Esophagus muscularis mucosa (tissue), 4 donors: ENCODE measurements around the gene INPP5A. TPM values are rescaled to one million over a fixed set of nuclear protein-coding genes. Genes with fewer than 3 reads are reported as not detected.

Experiments used
- DNase-seq: peaks from one replicate; pipeline ENCODE4 v3.0.0-alpha.2; 2017; ENCODE audit errors: extremely low spot score
- H3K27ac ChIP-seq, 4 donors: fragments of 200-600 bp; sonication (generic); replicated peaks in 1 of 4; 1 replicate in 3 of 4; 2 replicates in 1 of 4; pipeline ENCODE4 v1.5.1; 2016 to 2019; ENCODE audit warnings: mild to moderate bottlenecking in 1 of 4
- H3K27me3 ChIP-seq, 4 donors: fragments of 200-600 bp; sonication (generic); one replicate each; pipeline versions ENCODE4 v1.5.1 to v1.6.0; 2016 to 2019
- H3K36me3 ChIP-seq, 4 donors: fragments of 200-600 bp; sonication (generic); one replicate each; pipeline ENCODE4 v1.5.1; 2016 to 2019
- H3K4me1 ChIP-seq, 4 donors: fragments of 200-600 bp; sonication (generic); one replicate each; pipeline ENCODE4 v1.5.1; 2016 to 2019
- H3K4me3 ChIP-seq, 4 donors: fragments of 200-600 bp; sonication (generic); 1 replicate in 2 of 4; 2 replicates in 2 of 4; pipeline ENCODE4 v1.5.1; 2016 to 2019; ENCODE audit warnings: mild to moderate bottlenecking in 4 of 4, moderate library complexity in 1 of 4
- H3K9me3 ChIP-seq, 4 donors: fragments of 200-600 bp; sonication (generic); 1 replicate in 3 of 4; 2 replicates in 1 of 4; pipeline ENCODE4 v1.5.1; 2016 to 2019
- EP300 ChIP-seq: sonication (generic); formaldehyde crosslinking; IDR thresholded peaks from one replicate; pipeline ENCODE4 v1.6.1; 2017; ENCODE audit warnings: antibody characterized with exemption
- POLR2A ChIP-seq: fragments of 450-650 bp; IDR thresholded peaks from one replicate; pipeline ENCODE4 v1.6.1; 2017; ENCODE audit warnings: antibody characterized with exemption, moderate library complexity, mild to moderate bottlenecking, low read depth
- POLR2AphosphoS5 ChIP-seq, 2 donors: sonication (generic); formaldehyde crosslinking; IDR thresholded peaks; one replicate each; pipeline ENCODE4 v1.6.1; 2017; ENCODE audit warnings: antibody characterized with exemption in 2 of 2
- WGBS: methylation state at CpG from one replicate; pipeline ENCODE4 v1.1.5; 2018; 5-methylcytosine and 5-hydroxymethylcytosine counted together
- intact Hi-C: fragments of 100-400 bp; cut with DNase I; formaldehyde crosslinking; loops from one replicate; pipeline ENCODE4 v1.15.1; 2023
- total RNA-seq, 4 donors: library from RNA; depleted of rRNA; stranded (reverse); fragments of >200 nt; gene quantifications; one replicate each; pipeline versions ENCODE4 v1.1.0 to v1.2.1, GENCODE V29; 2016
- TF ChIP-seq, protein P1 (sequence below), 3 experiments: fragments of 200-600 bp in 2 of 3; fragments of 450-650 bp in 1 of 3; sonication (generic) in 2 of 3; IDR thresholded peaks; one replicate each; pipeline ENCODE4 v1.5.1; 2017 to 2019; ENCODE audit warnings: antibody characterized with exemption in 3 of 3, mild to moderate bottlenecking in 2 of 3, moderate library complexity in 1 of 3

Gene INPP5A
- total RNA-seq, 4 donors from 2014 or later, result 234 to 301 (median 245) TPM

DNA sequence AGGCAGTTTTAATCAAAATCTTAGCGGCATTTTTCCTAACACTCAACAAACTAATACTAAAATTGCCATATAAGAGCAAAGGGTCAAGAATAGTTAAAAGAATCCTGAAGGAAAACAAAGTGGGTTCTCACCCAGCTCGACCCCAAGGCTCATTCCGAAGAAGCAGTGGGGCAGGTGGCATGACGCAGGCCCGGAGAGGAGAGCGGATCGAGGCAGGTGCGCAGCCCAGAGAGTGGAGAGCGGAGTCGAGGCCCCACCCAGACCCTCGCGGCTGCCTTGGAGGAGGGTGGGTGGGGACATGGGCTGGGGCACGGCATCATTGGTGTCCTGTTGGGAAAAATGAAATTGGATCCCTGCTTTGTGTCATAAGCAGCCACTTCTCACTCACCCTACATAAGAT, 109.8 kb downstream of the INPP5A start:
- peaks cover 17 to 81% (median 65%) of the 10 kb centered on the region in 4 donors for H3K4me1 ChIP-seq
- intact Hi-C loops, result loop anchor here (10.0 kb wide), 1 partner anchor 263 kb away; no protein-coding TSS in a partner anchor

DNA sequence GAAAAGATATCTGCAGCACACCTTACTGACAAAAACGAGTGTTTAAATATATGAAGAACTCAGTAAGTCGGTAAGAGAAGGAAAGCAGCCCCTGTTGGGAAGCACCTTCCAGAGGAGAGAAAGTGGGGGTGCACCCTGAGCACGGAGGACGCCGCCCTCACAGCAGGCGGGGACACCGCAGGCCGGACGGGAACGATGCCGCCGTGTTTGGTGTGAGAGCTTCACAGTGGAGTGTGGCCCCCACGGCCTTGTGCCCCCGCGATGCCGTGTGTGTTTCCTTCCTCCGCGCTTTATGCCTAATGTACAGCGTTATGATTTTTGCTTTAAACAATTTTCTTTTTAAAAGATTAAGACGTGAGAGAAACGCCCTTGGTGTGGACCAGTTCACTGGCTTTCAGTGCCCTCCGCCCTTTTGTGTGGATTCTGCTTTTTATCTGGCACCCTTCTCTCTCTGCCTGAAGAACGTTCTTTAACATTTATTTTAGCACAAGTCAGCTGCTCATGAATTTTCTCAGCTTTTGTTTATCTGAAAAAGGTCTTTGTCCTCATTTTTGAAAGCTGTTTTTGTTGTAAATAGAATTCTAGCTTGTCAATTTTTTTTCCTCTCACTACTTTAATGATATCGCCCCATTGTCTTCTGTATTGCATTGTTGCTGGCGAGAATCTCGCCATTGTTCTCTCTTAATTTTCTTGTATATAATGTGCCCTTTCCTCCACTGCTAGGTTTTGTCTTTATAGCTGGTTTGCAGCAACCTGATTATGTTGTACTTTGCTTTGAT, 110.7 kb downstream of the INPP5A start:
- Histone ChIP-seq H3K4me3 (no peak overlapping the region), H3K27ac (peak overlapping the region in 2 of 4 donors; percentile 15 to 26), H3K27me3 (no peaks in the 10 kb centered on the region), H3K9me3 (no peaks in the 10 kb centered on the region), H3K4me1 (peaks cover 17 to 73% (median 57%) of the 10 kb centered on the region in 4 donors), H3K36me3 (peaks cover 4 to 54% (median 44%) of the 10 kb centered on the region in 4 donors)
- WGBS, result 78% methylated on average over 26 of the region's 26 CpGs
- DNase-seq, result no peak
- intact Hi-C loops, result loop anchor here (10.0 kb wide), 1 partner anchor 263 kb away; no protein-coding TSS in a partner anchor
- TF ChIP-seq, protein P1, sequence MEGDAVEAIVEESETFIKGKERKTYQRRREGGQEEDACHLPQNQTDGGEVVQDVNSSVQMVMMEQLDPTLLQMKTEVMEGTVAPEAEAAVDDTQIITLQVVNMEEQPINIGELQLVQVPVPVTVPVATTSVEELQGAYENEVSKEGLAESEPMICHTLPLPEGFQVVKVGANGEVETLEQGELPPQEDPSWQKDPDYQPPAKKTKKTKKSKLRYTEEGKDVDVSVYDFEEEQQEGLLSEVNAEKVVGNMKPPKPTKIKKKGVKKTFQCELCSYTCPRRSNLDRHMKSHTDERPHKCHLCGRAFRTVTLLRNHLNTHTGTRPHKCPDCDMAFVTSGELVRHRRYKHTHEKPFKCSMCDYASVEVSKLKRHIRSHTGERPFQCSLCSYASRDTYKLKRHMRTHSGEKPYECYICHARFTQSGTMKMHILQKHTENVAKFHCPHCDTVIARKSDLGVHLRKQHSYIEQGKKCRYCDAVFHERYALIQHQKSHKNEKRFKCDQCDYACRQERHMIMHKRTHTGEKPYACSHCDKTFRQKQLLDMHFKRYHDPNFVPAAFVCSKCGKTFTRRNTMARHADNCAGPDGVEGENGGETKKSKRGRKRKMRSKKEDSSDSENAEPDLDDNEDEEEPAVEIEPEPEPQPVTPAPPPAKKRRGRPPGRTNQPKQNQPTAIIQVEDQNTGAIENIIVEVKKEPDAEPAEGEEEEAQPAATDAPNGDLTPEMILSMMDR (IDR thresholded peaks at IDR 0.05), result no peak
- no peak for TF ChIP-seq POLR2A
- TF ChIP-seq EP300, result no peak
- no peak for TF ChIP-seq POLR2AphosphoS5 (IDR thresholded peaks at IDR 0.05)

More for the DNA sequence above, 109.8 kb downstream of the INPP5A start:
- Histone ChIP-seq H3K27ac (no peak overlapping the region), H3K27me3 (no peaks in the 10 kb centered on the region), H3K9me3 (no peaks in the 10 kb centered on the region), H3K36me3 (peaks cover 4 to 45% (median 35%) of the 10 kb centered on the region in 4 donors), H3K4me3 (no peak overlapping the region)
- no peak for DNase-seq
- WGBS, result 96% methylated on average over 13 of the region's 13 CpGs
- TF ChIP-seq, protein P1 (IDR thresholded peaks at IDR 0.05), result no peak
- TF ChIP-seq EP300 (no peak), POLR2A (no peak), POLR2AphosphoS5 (IDR thresholded peaks at IDR 0.05) (no peak)

DNA sequence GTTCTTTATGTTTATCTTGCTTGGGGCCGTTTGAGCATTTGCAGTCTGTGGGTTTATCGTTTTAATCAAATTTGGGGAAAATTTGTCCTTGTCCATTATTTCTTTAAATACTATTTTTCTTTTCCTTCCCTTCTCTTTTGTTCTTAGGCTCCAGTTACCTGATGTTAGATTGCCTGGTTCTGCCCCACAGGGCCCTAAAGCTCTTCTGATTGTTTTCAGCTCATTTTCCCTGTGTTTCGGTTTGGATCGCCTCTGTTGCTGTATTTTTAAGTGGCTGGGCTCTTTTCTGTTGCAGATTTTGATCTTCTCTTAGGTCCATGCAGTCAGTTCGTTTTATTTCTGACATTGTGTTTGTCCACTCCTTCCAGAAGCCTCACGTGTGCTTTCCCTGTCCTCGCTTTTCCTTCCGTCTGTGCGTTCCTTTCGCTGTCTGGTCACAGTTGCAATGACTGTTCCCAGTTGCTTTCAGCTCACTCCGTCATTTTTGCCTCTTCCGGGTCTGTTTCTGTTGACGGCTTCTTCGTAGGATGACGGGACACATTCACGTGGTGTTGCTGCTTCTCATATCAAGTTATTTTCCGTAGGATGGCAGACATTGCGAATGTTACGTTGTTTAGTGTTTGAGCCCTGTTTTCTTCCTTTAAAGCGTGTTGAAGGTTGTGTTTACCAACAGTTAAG, 111.4 kb downstream of the INPP5A start:
- 82% methylated on average over 20 of the region's 20 CpGs for WGBS
- H3K4me1 ChIP-seq, result peaks cover 11 to 69% (median 50%) of the 10 kb centered on the region in 4 donors
- peaks cover 4 to 61% (median 50%) of the 10 kb centered on the region in 4 donors for H3K36me3 ChIP-seq
- intact Hi-C loops, result loop anchor here (10.0 kb wide), 1 partner anchor 264 kb away; no protein-coding TSS in a partner anchor
- no peaks in the 10 kb centered on the region for H3K9me3 ChIP-seq
- no peak overlapping the region for H3K4me3 ChIP-seq
- TF ChIP-seq POLR2AphosphoS5 (IDR thresholded peaks at IDR 0.05) (peak in 1 of 2 donors; percentile 9), POLR2A (no peak)
- DNase-seq, result no peak
- H3K27ac ChIP-seq, result peak overlapping the region in 1 of 4 donors; percentile 36
- H3K27me3 ChIP-seq, result no peaks in the 10 kb centered on the region

DNA sequence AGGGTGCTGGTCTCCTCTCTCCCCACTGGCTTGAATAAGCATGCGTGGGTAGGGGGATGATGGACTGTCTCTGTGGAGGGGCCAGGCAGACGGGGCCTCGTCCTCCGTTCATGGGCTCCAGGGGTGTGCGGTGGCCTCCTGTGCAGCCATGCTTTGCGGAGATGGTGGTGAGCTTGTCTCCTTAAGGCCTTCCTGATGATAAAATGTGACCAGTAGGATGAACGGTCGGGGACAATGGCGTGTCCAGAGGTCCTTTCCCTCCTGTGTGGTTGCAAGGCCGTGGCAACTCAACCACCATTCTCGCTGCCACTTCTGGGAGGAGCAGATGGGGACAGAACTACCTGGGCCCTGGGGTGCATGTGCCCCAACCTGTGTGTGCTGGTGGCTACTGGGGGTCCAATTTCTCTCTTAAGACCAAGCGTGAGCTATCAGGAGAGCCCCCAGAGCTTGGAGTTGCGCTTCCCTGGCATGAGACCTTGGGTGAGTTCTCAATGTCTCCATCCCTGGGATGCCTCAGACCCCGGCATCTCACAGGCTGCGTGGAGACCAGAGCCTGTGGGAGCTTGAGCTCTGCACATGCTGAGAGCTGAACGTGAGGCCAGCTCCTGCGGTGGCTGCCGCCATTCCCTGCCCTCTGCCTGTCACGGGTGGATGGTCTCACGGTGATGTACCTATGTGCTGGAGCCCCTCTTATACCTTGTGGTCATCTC, 112.2 kb downstream of the INPP5A start:
- no peak for TF ChIP-seq EP300
- TF ChIP-seq, protein P1 (IDR thresholded peaks at IDR 0.05), result no peak
- no peak for TF ChIP-seq POLR2A
- Histone ChIP-seq H3K4me3 (no peak overlapping the region), H3K9me3 (no peaks in the 10 kb centered on the region), H3K36me3 (peaks cover 4 to 66% (median 52%) of the 10 kb centered on the region in 4 donors), H3K27ac (no peak overlapping the region), H3K4me1 (peaks cover 5 to 69% (median 48%) of the 10 kb centered on the region in 4 donors), H3K27me3 (no peaks in the 10 kb centered on the region)
- no peak for DNase-seq
- intact Hi-C loops, result loop anchor here (5.0 to 10.0 kb wide), 3 partner anchors 72 to 265 kb away; partner anchors contain the start of gene NKX6-2
- WGBS, result 95% methylated on average over 14 of the region's 20 CpGs
